ENCODE results near the gene PROK1.

Gene PROK1

GRCh38 chr1:110501488-110502132, 50.7 kb downstream of the PROK1 start:
- H3K27me3 ChIP-seq (ENCODE audit: insufficient read depth, low read depth, severe bottlenecking): no peaks in the 10 kb centered on the region

GRCh38 chr1:110502402-110503151, 51.6 kb downstream of the PROK1 start:
- Histone ChIP-seq H3K27me3 (ENCODE audit: insufficient read depth, low read depth, severe bottlenecking) (no peaks in the 10 kb centered on the region), H3K36me3 (no peaks in the 10 kb centered on the region), H3K27ac (no peak overlapping the region), H3K4me3 (ENCODE audit: low read depth, low read length) (no peak overlapping the region), H3K9me3 (ENCODE audit: severe bottlenecking) (no peaks in the 10 kb centered on the region)
- no peak for TF ChIP-seq CTCF (IDR thresholded peaks at IDR 0.05; ENCODE audit: low read depth, low read length)
- no peak for DNase-seq

More at GRCh38 chr1:110501488-110502132, 50.7 kb downstream of the PROK1 start:
- Histone ChIP-seq H3K9me3 (ENCODE audit: severe bottlenecking) (no peaks in the 10 kb centered on the region), H3K27ac (no peak overlapping the region), H3K4me3 (ENCODE audit: low read depth, low read length) (no peak overlapping the region), H3K36me3 (no peaks in the 10 kb centered on the region)
- no peak for TF ChIP-seq CTCF (IDR thresholded peaks at IDR 0.05; ENCODE audit: low read depth, low read length)
- no peak for DNase-seq

- no peak for TF ChIP-seq CTCF (IDR thresholded peaks at IDR 0.05; ENCODE audit: low read depth, low read length)
- H3K4me3 ChIP-seq (ENCODE audit: low read depth, low read length): no peak overlapping the region
- DNase-seq: no peak
- no peaks in the 10 kb centered on the region for H3K9me3 ChIP-seq (ENCODE audit: severe bottlenecking)
- H3K27ac ChIP-seq: no peak overlapping the region
- H3K36me3 ChIP-seq: no peaks in the 10 kb centered on the region
- no peaks in the 10 kb centered on the region for H3K27me3 ChIP-seq (ENCODE audit: insufficient read depth, low read depth, severe bottlenecking)
Observed at GRCh38 chr1:110503471-110503870, 52.5 kb downstream of the PROK1 start.

GRCh38 chr1:110504226-110504625, 53.3 kb downstream of the PROK1 start:
- Histone ChIP-seq H3K9me3 (ENCODE audit: severe bottlenecking) (no peaks in the 10 kb centered on the region), H3K4me3 (ENCODE audit: low read depth, low read length) (no peak overlapping the region), H3K27ac (no peak overlapping the region), H3K36me3 (no peaks in the 10 kb centered on the region), H3K27me3 (ENCODE audit: insufficient read depth, low read depth, severe bottlenecking) (no peaks in the 10 kb centered on the region)
- DNase-seq: no peak
- no peak for TF ChIP-seq CTCF (IDR thresholded peaks at IDR 0.05; ENCODE audit: low read depth, low read length)

GRCh38 chr1:110505596-110505995, 54.6 kb downstream of the PROK1 start:
- Histone ChIP-seq H3K27me3 (ENCODE audit: insufficient read depth, low read depth, severe bottlenecking) (no peaks in the 10 kb centered on the region), H3K4me3 (ENCODE audit: low read depth, low read length) (no peak overlapping the region), H3K27ac (no peak overlapping the region), H3K36me3 (no peaks in the 10 kb centered on the region), H3K9me3 (ENCODE audit: severe bottlenecking) (no peaks in the 10 kb centered on the region)
- DNase-seq: no peak
- no peak for TF ChIP-seq CTCF (IDR thresholded peaks at IDR 0.05; ENCODE audit: low read depth, low read length)

Data from WERI-Rb-1 (cell line).